PFSK-1 (cell line): ENCODE data around the gene DMAC2L.

Experiments
- FOXP2 ChIP-seq: optimal IDR thresholded peaks from 2 replicates; pipeline ENCODE3; 2011; ENCODE audit warnings: borderline replicate concordance, control low read depth, inconsistent platforms; ENCODE audit not compliant: insufficient read depth; ENCODE audit errors: extremely low read length, extremely low read depth
- POLR2AphosphoS5 ChIP-seq: IDR thresholded peaks from 2 replicates; pipeline ENCODE4 v1.6.1; 2012; ENCODE audit warnings: low read depth, mild to moderate bottlenecking, control low read depth, low read length, moderate library complexity
- SIN3A ChIP-seq: IDR thresholded peaks from 2 replicates; pipeline ENCODE4 v1.6.1; 2012; ENCODE audit warnings: mild to moderate bottlenecking, low read length, moderate library complexity, borderline replicate concordance; ENCODE audit not compliant: insufficient read depth
- TAF1 ChIP-seq: IDR thresholded peaks from 2 replicates; pipeline ENCODE4 v1.6.1; 2012; ENCODE audit warnings: low read length, control low read depth, borderline replicate concordance; ENCODE audit not compliant: insufficient read depth
- TF ChIP-seq, protein P1 (sequence below), 2 experiments: IDR thresholded peaks; 2 replicates each; pipeline versions ENCODE4 v1.6.1 to v1.8.0; 2011 to 2012; ENCODE audit warnings: low read depth in 2 of 2, low read length in 2 of 2, control low read depth in 1 of 2, inconsistent platforms in 1 of 2, mild to moderate bottlenecking in 1 of 2, moderate library complexity in 1 of 2; ENCODE audit not compliant: insufficient read depth in 1 of 2

Gene DMAC2L

DNA sequence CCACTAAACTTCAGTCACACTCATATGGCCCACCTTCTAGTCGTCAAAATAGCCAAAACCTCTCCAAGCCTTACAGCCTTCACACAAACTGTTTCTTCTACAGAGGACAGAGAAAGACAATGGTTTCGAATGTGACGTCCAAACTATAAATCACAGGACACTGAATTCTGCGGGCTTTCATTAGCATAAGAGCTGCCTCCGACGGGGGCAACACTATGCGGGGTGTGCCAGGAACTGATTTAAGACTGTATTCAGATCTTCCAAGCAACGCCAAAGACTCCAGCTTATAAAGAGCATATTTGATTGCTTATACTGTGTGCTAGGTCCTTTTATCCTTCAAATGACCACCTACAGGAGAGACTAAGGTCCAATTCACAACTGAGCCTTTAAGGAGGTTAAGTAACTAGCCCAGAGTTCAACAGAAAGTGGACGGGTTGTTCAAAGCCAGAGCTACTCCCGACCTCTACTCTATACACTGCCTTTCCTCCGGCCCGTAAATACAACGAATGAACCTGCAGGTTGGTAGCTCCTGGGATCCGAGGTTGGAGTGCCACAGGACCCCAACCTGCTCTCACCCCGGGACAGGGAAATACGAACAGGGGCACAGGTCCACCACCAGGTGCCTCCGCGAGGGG, 670 bp upstream of the DMAC2L start:
- TF ChIP-seq POLR2AphosphoS5 (no peak), TAF1 (no peak), FOXP2 (no peak), SIN3A (no peak)
- TF ChIP-seq, protein P1, sequence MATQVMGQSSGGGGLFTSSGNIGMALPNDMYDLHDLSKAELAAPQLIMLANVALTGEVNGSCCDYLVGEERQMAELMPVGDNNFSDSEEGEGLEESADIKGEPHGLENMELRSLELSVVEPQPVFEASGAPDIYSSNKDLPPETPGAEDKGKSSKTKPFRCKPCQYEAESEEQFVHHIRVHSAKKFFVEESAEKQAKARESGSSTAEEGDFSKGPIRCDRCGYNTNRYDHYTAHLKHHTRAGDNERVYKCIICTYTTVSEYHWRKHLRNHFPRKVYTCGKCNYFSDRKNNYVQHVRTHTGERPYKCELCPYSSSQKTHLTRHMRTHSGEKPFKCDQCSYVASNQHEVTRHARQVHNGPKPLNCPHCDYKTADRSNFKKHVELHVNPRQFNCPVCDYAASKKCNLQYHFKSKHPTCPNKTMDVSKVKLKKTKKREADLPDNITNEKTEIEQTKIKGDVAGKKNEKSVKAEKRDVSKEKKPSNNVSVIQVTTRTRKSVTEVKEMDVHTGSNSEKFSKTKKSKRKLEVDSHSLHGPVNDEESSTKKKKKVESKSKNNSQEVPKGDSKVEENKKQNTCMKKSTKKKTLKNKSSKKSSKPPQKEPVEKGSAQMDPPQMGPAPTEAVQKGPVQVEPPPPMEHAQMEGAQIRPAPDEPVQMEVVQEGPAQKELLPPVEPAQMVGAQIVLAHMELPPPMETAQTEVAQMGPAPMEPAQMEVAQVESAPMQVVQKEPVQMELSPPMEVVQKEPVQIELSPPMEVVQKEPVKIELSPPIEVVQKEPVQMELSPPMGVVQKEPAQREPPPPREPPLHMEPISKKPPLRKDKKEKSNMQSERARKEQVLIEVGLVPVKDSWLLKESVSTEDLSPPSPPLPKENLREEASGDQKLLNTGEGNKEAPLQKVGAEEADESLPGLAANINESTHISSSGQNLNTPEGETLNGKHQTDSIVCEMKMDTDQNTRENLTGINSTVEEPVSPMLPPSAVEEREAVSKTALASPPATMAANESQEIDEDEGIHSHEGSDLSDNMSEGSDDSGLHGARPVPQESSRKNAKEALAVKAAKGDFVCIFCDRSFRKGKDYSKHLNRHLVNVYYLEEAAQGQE (IDR thresholded peaks at IDR 0.05; ENCODE audit: insufficient read depth in 1 of 2, low read depth in 2 of 2, low read length in 2 of 2): no peak

DNA sequence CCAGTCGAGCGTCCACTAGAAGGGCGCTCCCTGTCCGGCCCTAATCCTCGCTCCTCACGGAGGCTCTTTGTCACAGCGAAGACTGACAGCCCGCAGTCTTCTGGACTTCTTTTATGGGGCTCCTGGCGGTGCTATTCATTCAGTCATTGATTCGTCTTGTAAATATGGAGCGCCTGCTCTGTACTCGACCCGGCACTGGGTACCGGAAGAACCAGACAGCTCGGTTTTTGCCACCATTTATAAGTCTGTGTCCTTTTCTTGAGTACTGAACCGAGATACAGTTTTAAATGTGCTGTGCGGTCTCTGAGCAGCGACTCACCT, 570 bp downstream of the DMAC2L start:
- TF ChIP-seq, protein P1 (IDR thresholded peaks at IDR 0.05; ENCODE audit: insufficient read depth in 1 of 2, low read depth in 2 of 2, low read length in 2 of 2): no peak
- peak; percentile 1 for TF ChIP-seq FOXP2
- no peak for TF ChIP-seq SIN3A

DNA sequence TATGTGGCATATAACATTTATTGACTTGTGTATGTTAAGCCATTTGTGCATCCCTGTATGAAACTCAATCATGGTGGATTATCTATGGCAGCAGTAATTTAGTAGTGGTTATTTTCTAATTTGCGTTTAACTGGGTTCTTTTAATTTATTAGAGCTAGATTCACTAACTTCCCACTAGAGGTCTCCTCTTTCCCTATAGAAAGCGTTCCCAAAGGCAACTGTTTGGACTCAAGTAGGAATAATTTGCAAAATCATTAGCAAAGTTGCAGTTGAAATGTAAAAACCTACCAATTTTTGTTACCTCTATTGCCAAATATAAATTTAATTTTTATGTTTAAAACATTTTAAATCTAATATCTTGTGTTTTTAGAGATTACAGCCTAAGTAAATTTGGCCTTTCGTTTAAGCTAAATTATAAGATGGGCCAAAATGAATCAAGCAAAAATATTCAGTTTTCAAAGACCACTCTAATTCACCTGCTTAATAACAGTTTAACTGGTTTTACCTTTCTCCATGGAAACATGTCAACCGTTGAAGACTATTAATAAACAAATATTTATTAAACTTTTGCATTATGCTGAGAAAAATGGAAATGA, 6.0 kb downstream of the DMAC2L start:
- TF ChIP-seq POLR2AphosphoS5: no peak
- TF ChIP-seq, protein P1 (IDR thresholded peaks at IDR 0.05; ENCODE audit: insufficient read depth in 1 of 2, low read depth in 2 of 2, low read length in 2 of 2): no peak
- TF ChIP-seq FOXP2: no peak
- no peak for TF ChIP-seq TAF1
- TF ChIP-seq SIN3A: no peak

DNA sequence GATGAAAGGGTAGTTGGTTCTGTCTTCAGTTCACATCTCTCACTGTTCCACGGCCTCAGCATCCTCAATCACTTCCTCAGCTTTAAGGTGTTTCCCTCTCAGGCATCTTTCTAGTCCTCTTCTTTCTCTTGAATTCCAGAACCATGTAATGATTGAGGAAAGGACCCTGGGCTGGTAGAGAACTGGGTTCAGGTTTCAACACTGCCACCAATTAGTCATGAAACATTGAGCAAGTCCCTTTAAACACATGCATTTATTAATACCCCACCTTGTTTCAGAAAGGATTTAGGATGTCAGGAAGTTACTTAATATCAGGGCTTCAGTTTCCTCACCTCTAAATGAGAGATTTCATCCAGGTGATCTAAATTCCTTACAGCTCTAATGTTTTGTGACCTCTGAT, 7.2 kb downstream of the DMAC2L start:
- TF ChIP-seq, protein P1 (IDR thresholded peaks at IDR 0.05; ENCODE audit: insufficient read depth in 1 of 2, low read depth in 2 of 2, low read length in 2 of 2): no peak
- TF ChIP-seq POLR2AphosphoS5 (no peak), TAF1 (no peak), SIN3A (no peak), FOXP2 (no peak)

DNA sequence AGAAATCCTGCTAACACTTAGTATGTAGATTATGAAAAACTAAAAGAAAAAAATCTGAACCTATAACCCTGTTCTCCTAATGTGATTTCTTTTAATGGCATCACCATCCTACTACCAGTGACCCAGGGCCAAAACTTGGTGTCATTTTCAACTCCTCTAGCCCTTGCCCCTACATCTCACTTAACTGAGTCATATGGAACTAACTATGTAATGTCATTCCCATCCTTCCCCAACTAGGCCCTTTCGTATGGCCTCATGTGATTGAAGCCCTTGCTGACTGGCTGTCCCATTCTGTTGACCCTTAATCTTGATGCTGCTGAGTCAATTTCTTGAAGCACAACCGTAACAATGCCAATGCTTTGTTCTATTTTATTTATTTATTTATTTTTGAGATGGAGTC, 7.6 kb downstream of the DMAC2L start:
- TF ChIP-seq TAF1 (no peak), FOXP2 (no peak), POLR2AphosphoS5 (no peak), SIN3A (no peak)
- TF ChIP-seq, protein P1 (IDR thresholded peaks at IDR 0.05; ENCODE audit: insufficient read depth in 1 of 2, low read depth in 2 of 2, low read length in 2 of 2): no peak
